Caki2 (cell line): ENCODE results near the gene ENAH. TPM values are rescaled to one million over a fixed set of nuclear protein-coding genes. Genes with fewer than 3 reads are reported as not detected.

Source experiments
- DNase-seq: peaks from one replicate; pipeline ENCODE4 v3.0.0-alpha.2; 2015; ENCODE audit warnings: low read depth
- in situ Hi-C: cut with HindIII; loops from 2 replicates; pipeline ENCODE4 v1.10.0; 2016; ENCODE audit warnings: low sequenced_read_pairs, low pct_unique_long_range_greater_than_20kb, mixed read lengths
- total RNA-seq: library from RNA; depleted of rRNA; stranded (reverse); fragments of >200 nt; shearing (Covaris generic); gene quantifications from 2 replicates; pipeline ENCODE4 v1.2.3, GENCODE V29; 2014; ENCODE audit warnings: low replicate concordance

ENAH gene
- total RNA-seq, 1 experiment from 2014 or later: 69.6 TPM

GRCh38 chr1:225592362-225593025 is 60.4 kb downstream of the ENAH start:
- in situ Hi-C loops: no loop called here
- no peak for DNase-seq

GRCh38 chr1:225587310-225587709 is 65.6 kb downstream of the ENAH start:
- in situ Hi-C loops: no loop called here
- DNase-seq: no peak

- no peak for DNase-seq
- in situ Hi-C loops: no loop called here
Measured at GRCh38 chr1:225581186-225581585, 71.7 kb downstream of the ENAH start.

- in situ Hi-C loops: no loop called here
- DNase-seq: no peak
Measured at GRCh38 chr1:225580238-225581099, 72.5 kb downstream of the ENAH start.

- in situ Hi-C loops: no loop called here
- DNase-seq: peak; percentile 71
Measured at GRCh38 chr1:225578251-225578977, 74.5 kb downstream of the ENAH start.

- no peak for DNase-seq
- in situ Hi-C loops: no loop called here
Measured at GRCh38 chr1:225577241-225577640, 75.7 kb downstream of the ENAH start.

GRCh38 chr1:225573216-225573615 is 79.7 kb downstream of the ENAH start:
- in situ Hi-C loops: no loop called here
- no peak for DNase-seq

- in situ Hi-C loops: no loop called here
- DNase-seq: no peak
Measured at GRCh38 chr1:225572422-225572821, 80.5 kb downstream of the ENAH start.

GRCh38 chr1:225567789-225568188 is 85.1 kb downstream of the ENAH start:
- DNase-seq: no peak
- in situ Hi-C loops: no loop called here

GRCh38 chr1:225565847-225566246 is 87.1 kb downstream of the ENAH start:
- in situ Hi-C loops: no loop called here
- DNase-seq: no peak

GRCh38 chr1:225561675-225562074 is 91.2 kb downstream of the ENAH start:
- DNase-seq: no peak
- in situ Hi-C loops: no loop called here

GRCh38 chr1:225559902-225560301 is 93.0 kb downstream of the ENAH start:
- no peak for DNase-seq
- in situ Hi-C loops: loop anchor here (5.0 kb wide), 1 partner anchor 207 kb away; no protein-coding TSS in a partner anchor

- no peak for DNase-seq
- in situ Hi-C loops: loop anchor here (5.0 kb wide), 1 partner anchor 208 kb away; no protein-coding TSS in a partner anchor
Measured at GRCh38 chr1:225559326-225559725, 93.6 kb downstream of the ENAH start.

GRCh38 chr1:225556694-225557093 is 96.2 kb downstream of the ENAH start:
- in situ Hi-C loops: loop anchor here (5.0 kb wide), 1 partner anchor 211 kb away; no protein-coding TSS in a partner anchor
- DNase-seq: no peak

GRCh38 chr1:225555821-225556220 is 97.1 kb downstream of the ENAH start:
- in situ Hi-C loops: loop anchor here (5.0 kb wide), 1 partner anchor 211 kb away; no protein-coding TSS in a partner anchor

GRCh38 chr1:225554216-225554812 is 98.6 kb downstream of the ENAH start:
- in situ Hi-C loops: no loop called here
- DNase-seq: peak; percentile 40

More at GRCh38 chr1:225555821-225556220, 97.1 kb downstream of the ENAH start:
- DNase-seq: no peak

GRCh38 chr1:225549821-225550220 is 103.1 kb downstream of the ENAH start:
- DNase-seq: no peak
- in situ Hi-C loops: no loop called here

- no peak for DNase-seq
- in situ Hi-C loops: no loop called here
Measured at GRCh38 chr1:225548140-225548857, 104.6 kb downstream of the ENAH start.
